Measurements from ENCODE around the gene TCHHL1.
A peak's percentile ranks its signal among the peaks of the same experiment; 100 is the strongest.

The TCHHL1 gene

GRCh38 chr1:152089014-152089674 is at the start of gene TCHHL1:
TCHHL1 (minus strand) TSS chr1:152089064; CDS start chr1:152088143, 921 bp downstream.
- DNase-seq (ENCODE audit: insufficient read length, low spot score) (no peak), FAIRE-seq (no peak)

GRCh38 chr1:152137215-152137614 is 48.4 kb upstream of the TCHHL1 start:
- no peak for FAIRE-seq
- DNase-seq (ENCODE audit: insufficient read length, low spot score), result no peak

GRCh38 chr1:152130186-152130585 is 41.3 kb upstream of the TCHHL1 start:
- no peak for DNase-seq (ENCODE audit: insufficient read length, low spot score)
- FAIRE-seq, result no peak

- DNase-seq (ENCODE audit: insufficient read length, low spot score), result no peak
- no peak for FAIRE-seq
These were observed 38.8 kb upstream of the TCHHL1 start for GRCh38 chr1:152127673-152128072.

- DNase-seq (ENCODE audit: insufficient read length, low spot score) (no peak), FAIRE-seq (no peak)
These were observed 37.1 kb upstream of the TCHHL1 start for GRCh38 chr1:152125834-152126443.

GRCh38 chr1:152118915-152119314 is 30.1 kb upstream of the TCHHL1 start:
- DNase-seq (ENCODE audit: insufficient read length, low spot score), result no peak
- no peak for FAIRE-seq

- FAIRE-seq, result no peak
- no peak for DNase-seq (ENCODE audit: insufficient read length, low spot score)
These were observed 26.5 kb upstream of the TCHHL1 start, which contains the start of gene TCHH for GRCh38 chr1:152115344-152115743. TCHH (minus strand) TSS chr1:152115444; CDS start chr1:152114080, 1,364 bp downstream.

- no peak for DNase-seq (ENCODE audit: insufficient read length, low spot score)
- FAIRE-seq, result no peak
These were observed 24.1 kb upstream of the TCHHL1 start for GRCh38 chr1:152112885-152113432.

GRCh38 chr1:152112101-152112884 is 23.4 kb upstream of the TCHHL1 start:
- FAIRE-seq (no peak), DNase-seq (ENCODE audit: insufficient read length, low spot score) (no peak)

- DNase-seq (ENCODE audit: insufficient read length, low spot score) (no peak), FAIRE-seq (peak; percentile 44)
These were observed 22.7 kb upstream of the TCHHL1 start for GRCh38 chr1:152111515-152111968.

GRCh38 chr1:152110860-152111514 is 22.1 kb upstream of the TCHHL1 start:
- no peak for DNase-seq (ENCODE audit: insufficient read length, low spot score)

GRCh38 chr1:152110365-152110859 is 21.5 kb upstream of the TCHHL1 start:
- no peak for FAIRE-seq

More at GRCh38 chr1:152110860-152111514, 22.1 kb upstream of the TCHHL1 start:
- FAIRE-seq, result no peak

GRCh38 chr1:152109998-152110294 is 21.1 kb upstream of the TCHHL1 start:
- FAIRE-seq (no peak), DNase-seq (ENCODE audit: insufficient read length, low spot score) (no peak)

More at GRCh38 chr1:152110365-152110859, 21.5 kb upstream of the TCHHL1 start:
- no peak for DNase-seq (ENCODE audit: insufficient read length, low spot score)

GRCh38 chr1:152109231-152109997 is 20.6 kb upstream of the TCHHL1 start:
- DNase-seq (ENCODE audit: insufficient read length, low spot score) (no peak), FAIRE-seq (no peak)

- DNase-seq (ENCODE audit: insufficient read length, low spot score) (no peak), FAIRE-seq (no peak)
These were observed 20.0 kb upstream of the TCHHL1 start for GRCh38 chr1:152108882-152109222.

GRCh38 chr1:152107984-152108881 is 19.4 kb upstream of the TCHHL1 start:
- FAIRE-seq (no peak), DNase-seq (ENCODE audit: insufficient read length, low spot score) (no peak)

GRCh38 chr1:152107031-152107983 is 18.4 kb upstream of the TCHHL1 start:
- FAIRE-seq, result no peak
- no peak for DNase-seq (ENCODE audit: insufficient read length, low spot score)

GRCh38 chr1:152104854-152105253 is 16.0 kb upstream of the TCHHL1 start:
- FAIRE-seq (no peak), DNase-seq (ENCODE audit: insufficient read length, low spot score) (no peak)

All from HTR-8/SVneo (cell line).